ENCODE measurements around the gene ZFP36.

Gene ZFP36

GRCh38 chr19:39410017-39410830 lies 3.6 kb downstream of the ZFP36 start:
- Mint-ChIP-seq H3K4me1 (peaks cover 49% of the 10 kb centered on the region), H3K4me3 (peak overlapping the region; percentile 89), H3K9me3 (no peaks in the 10 kb centered on the region), H3K27ac (peak overlapping the region; percentile 100), H3K36me3 (peaks cover 11% of the 10 kb centered on the region), H3K27me3 (no peaks in the 10 kb centered on the region)

- no peaks in the 10 kb centered on the region for H3K27me3 Mint-ChIP-seq
- peak overlapping the region; percentile 100 for H3K27ac Mint-ChIP-seq
- no peaks in the 10 kb centered on the region for H3K9me3 Mint-ChIP-seq
- peak overlapping the region; percentile 89 for H3K4me3 Mint-ChIP-seq
- H3K4me1 Mint-ChIP-seq = peaks cover 45% of the 10 kb centered on the region
- H3K36me3 Mint-ChIP-seq = peaks cover 11% of the 10 kb centered on the region
Observed at GRCh38 chr19:39410831-39411080, 4.1 kb downstream of the ZFP36 start.

GRCh38 chr19:39411081-39411831 lies 4.6 kb downstream of the ZFP36 start:
- H3K27me3 Mint-ChIP-seq = no peaks in the 10 kb centered on the region
- peaks cover 11% of the 10 kb centered on the region for H3K36me3 Mint-ChIP-seq
- H3K4me1 Mint-ChIP-seq = peaks cover 41% of the 10 kb centered on the region
- H3K27ac Mint-ChIP-seq = peak overlapping the region; percentile 100
- H3K9me3 Mint-ChIP-seq = no peaks in the 10 kb centered on the region
- H3K4me3 Mint-ChIP-seq = peak overlapping the region; percentile 89

GRCh38 chr19:39411832-39412099 lies 5.1 kb downstream of the ZFP36 start:
- H3K9me3 Mint-ChIP-seq = no peaks in the 10 kb centered on the region
- H3K27me3 Mint-ChIP-seq = no peaks in the 10 kb centered on the region
- peak overlapping the region; percentile 89 for H3K4me3 Mint-ChIP-seq
- H3K27ac Mint-ChIP-seq = peak overlapping the region; percentile 100
- H3K36me3 Mint-ChIP-seq = peaks cover 11% of the 10 kb centered on the region
- H3K4me1 Mint-ChIP-seq = peaks cover 39% of the 10 kb centered on the region

- Mint-ChIP-seq H3K4me3 (peak within 1 kb of the TSS; percentile 89), H3K27ac (peak within 1 kb of the TSS; percentile 100), H3K36me3 (peaks cover 11% of the 10 kb centered on the region), H3K9me3 (no peaks in the 10 kb centered on the region), H3K27me3 (no peaks in the 10 kb centered on the region), H3K4me1 (peaks cover 39% of the 10 kb centered on the region)
Observed at GRCh38 chr19:39412100-39412866, 5.6 kb downstream of the ZFP36 start, which contains the start of gene PLEKHG2. PLEKHG2 (plus strand) TSS chr19:39412669; CDS start chr19:39414087, 1,418 bp downstream.

GRCh38 chr19:39412867-39413271 lies 6.2 kb downstream of the ZFP36 start:
- peaks cover 10% of the 10 kb centered on the region for H3K36me3 Mint-ChIP-seq
- peak overlapping the region; percentile 89 for H3K4me3 Mint-ChIP-seq
- H3K9me3 Mint-ChIP-seq = no peaks in the 10 kb centered on the region
- peaks cover 39% of the 10 kb centered on the region for H3K4me1 Mint-ChIP-seq
- no peak overlapping the region for H3K27ac Mint-ChIP-seq
- H3K27me3 Mint-ChIP-seq = no peaks in the 10 kb centered on the region

- peak overlapping the region; percentile 90 for H3K4me3 Mint-ChIP-seq
Observed at GRCh38 chr19:39413272-39413910, 6.7 kb downstream of the ZFP36 start.

GRCh38 chr19:39413911-39414608 lies 7.4 kb downstream of the ZFP36 start:
- Mint-ChIP-seq H3K36me3 (no peaks in the 10 kb centered on the region), H3K27ac (peak overlapping the region; percentile 79), H3K9me3 (no peaks in the 10 kb centered on the region), H3K4me1 (peaks cover 33% of the 10 kb centered on the region), H3K4me3 (peak overlapping the region; percentile 90), H3K27me3 (no peaks in the 10 kb centered on the region)

More at GRCh38 chr19:39413272-39413910, 6.7 kb downstream of the ZFP36 start:
- H3K9me3 Mint-ChIP-seq = no peaks in the 10 kb centered on the region
- H3K27ac Mint-ChIP-seq = peak overlapping the region; percentile 70
- peaks cover 6% of the 10 kb centered on the region for H3K36me3 Mint-ChIP-seq
- no peaks in the 10 kb centered on the region for H3K27me3 Mint-ChIP-seq
- peaks cover 39% of the 10 kb centered on the region for H3K4me1 Mint-ChIP-seq

- Mint-ChIP-seq H3K4me3 (no peak overlapping the region), H3K27ac (no peak overlapping the region), H3K36me3 (no peaks in the 10 kb centered on the region)
Observed at GRCh38 chr19:39415111-39416046, 8.7 kb downstream of the ZFP36 start.

GRCh38 chr19:39416152-39417120 lies 9.8 kb downstream of the ZFP36 start:
- no peaks in the 10 kb centered on the region for H3K9me3 Mint-ChIP-seq
- peaks cover 19% of the 10 kb centered on the region for H3K4me1 Mint-ChIP-seq
- H3K27me3 Mint-ChIP-seq = no peaks in the 10 kb centered on the region
- H3K4me3 Mint-ChIP-seq = no peak overlapping the region
- no peaks in the 10 kb centered on the region for H3K36me3 Mint-ChIP-seq
- H3K27ac Mint-ChIP-seq = no peak overlapping the region

More at GRCh38 chr19:39415111-39416046, 8.7 kb downstream of the ZFP36 start:
- Mint-ChIP-seq H3K9me3 (no peaks in the 10 kb centered on the region), H3K4me1 (peaks cover 29% of the 10 kb centered on the region), H3K27me3 (no peaks in the 10 kb centered on the region)

GRCh38 chr19:39417463-39418181 lies 11.0 kb downstream of the ZFP36 start:
- H3K36me3 Mint-ChIP-seq = no peaks in the 10 kb centered on the region

GRCh38 chr19:39419003-39419402 lies 12.4 kb downstream of the ZFP36 start:
- H3K4me1 Mint-ChIP-seq = peaks cover 6% of the 10 kb centered on the region

More at GRCh38 chr19:39417463-39418181, 11.0 kb downstream of the ZFP36 start:
- H3K4me3 Mint-ChIP-seq = no peak overlapping the region
- H3K4me1 Mint-ChIP-seq = peaks cover 11% of the 10 kb centered on the region
- H3K27ac Mint-ChIP-seq = no peak overlapping the region
- H3K27me3 Mint-ChIP-seq = no peaks in the 10 kb centered on the region
- H3K9me3 Mint-ChIP-seq = no peaks in the 10 kb centered on the region

GRCh38 chr19:39420769-39421168 lies 14.1 kb downstream of the ZFP36 start:
- Mint-ChIP-seq H3K36me3 (no peaks in the 10 kb centered on the region), H3K27me3 (no peaks in the 10 kb centered on the region), H3K27ac (no peak overlapping the region), H3K4me3 (no peak overlapping the region), H3K4me1 (no peaks in the 10 kb centered on the region), H3K9me3 (no peaks in the 10 kb centered on the region)

More at GRCh38 chr19:39419003-39419402, 12.4 kb downstream of the ZFP36 start:
- Mint-ChIP-seq H3K4me3 (no peak overlapping the region), H3K27ac (no peak overlapping the region), H3K36me3 (no peaks in the 10 kb centered on the region), H3K27me3 (no peaks in the 10 kb centered on the region), H3K9me3 (no peaks in the 10 kb centered on the region)
